Activated CD8-positive, alpha-beta memory T cell treated with anti-CD3 and anti-CD28 coated beads, Interleukin-2, amount 50 U/mL, for 24 hours (primary cell): ENCODE data around the gene SMIM10L2A.
"Not testable (repeated sequence)": the region's sequence is repeated elsewhere in the genome, so short reads cannot be mapped to it uniquely, and the experiment has no call there.

ENCODE experiments used
- DNase-seq: peaks from one replicate; pipeline ENCODE4 v3.0.0-alpha.2; 2020; ENCODE audit errors: extremely low read depth

The SMIM10L2A gene

GRCh38 chrX:135421932-135422809, at the start of gene SMIM10L2A:
Gene SMIM10L2A (plus strand): TSS chrX:135421944. CDS start chrX:135422132, 188 bp downstream.
- no peak for DNase-seq

DNA sequence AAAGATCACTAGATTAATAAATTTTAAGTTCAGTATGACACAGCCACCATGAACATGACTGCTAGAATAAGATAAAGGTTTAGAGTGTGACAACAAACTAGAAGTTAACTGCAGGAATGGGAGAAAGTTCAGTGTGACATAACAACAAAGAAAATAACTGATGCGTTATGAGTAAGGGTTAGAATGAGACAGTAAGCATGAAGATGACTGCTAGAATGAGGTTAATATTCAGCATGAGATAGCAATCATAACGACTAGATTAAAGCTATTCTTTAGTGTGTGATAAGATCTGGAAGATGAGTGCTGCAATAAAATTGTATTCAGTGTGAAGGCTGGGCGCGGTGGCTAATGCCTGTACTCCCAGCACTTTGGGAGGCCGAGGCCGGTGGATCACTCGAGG, 48.4 kb upstream of the SMIM10L2A start:
- DNase-seq, result no peak

DNA sequence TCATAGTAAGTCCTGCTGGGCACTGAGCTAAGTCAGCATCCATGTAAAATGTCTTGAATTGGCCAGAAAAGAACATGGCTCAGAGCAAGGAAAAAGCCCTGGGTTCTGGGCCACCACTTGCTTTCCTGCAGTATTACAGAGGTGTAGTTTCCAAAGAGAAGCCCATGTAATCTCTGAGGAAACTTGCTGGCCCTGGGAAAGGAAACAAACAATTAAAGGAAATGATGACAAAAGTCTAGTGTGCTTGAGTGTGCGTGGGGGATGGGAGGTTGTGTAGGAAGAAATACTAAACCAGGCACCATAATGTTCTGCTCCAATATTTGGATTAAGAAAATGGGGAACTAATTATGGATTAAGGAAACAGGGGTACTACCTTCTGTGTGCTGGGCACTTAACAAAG, 39.5 kb upstream of the SMIM10L2A start:
- no peak for DNase-seq

DNA sequence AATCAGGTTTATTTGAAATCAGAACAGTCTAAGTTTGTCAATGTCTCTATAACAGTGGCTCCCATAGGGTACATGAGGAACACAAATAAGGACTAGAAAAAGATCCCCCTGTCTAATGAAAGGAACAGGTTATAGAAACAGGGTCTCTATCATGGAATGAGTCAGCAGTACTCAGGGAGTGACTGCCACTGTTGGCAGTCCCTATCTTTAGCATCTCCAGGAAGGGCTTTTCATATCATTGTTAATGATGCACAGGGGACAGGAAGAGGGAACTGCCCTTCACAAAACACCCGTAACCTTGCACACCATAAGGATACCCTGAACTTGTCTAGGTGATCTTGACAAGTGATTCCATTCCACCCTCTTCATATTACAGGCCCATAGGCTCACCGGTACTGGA, 38.5 kb upstream of the SMIM10L2A start:
- no peak for DNase-seq

GRCh38 chrX:135384161-135384836, 37.4 kb upstream of the SMIM10L2A start:
- DNase-seq, result no peak

- no peak for DNase-seq
Observed at GRCh38 chrX:135388841-135389240, 32.9 kb upstream of the SMIM10L2A start.

- no peak for DNase-seq
Observed at GRCh38 chrX:135389243-135389642, 32.5 kb upstream of the SMIM10L2A start.

DNA sequence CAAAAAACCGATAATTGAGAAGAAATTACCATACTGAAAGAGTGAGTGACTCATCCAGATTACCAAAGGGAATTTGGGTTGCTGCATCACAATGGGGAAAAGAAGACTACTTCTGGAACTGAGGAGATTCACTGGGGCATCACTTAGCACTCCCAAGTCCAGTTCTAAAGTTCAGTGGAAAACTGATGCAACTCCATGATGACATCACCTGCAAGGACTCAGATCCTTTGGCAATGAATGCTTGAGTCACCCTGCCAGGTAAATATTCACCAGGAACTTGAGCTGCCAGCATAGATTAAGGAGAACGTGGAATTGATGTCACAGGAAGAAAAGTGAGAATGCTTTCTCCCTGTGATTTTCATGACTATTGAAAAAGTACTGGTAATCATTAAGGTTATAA, 32.0 kb upstream of the SMIM10L2A start:
- DNase-seq, result no peak

- no peak for DNase-seq
Observed at GRCh38 chrX:135391734-135392133, 30.0 kb upstream of the SMIM10L2A start.

DNA sequence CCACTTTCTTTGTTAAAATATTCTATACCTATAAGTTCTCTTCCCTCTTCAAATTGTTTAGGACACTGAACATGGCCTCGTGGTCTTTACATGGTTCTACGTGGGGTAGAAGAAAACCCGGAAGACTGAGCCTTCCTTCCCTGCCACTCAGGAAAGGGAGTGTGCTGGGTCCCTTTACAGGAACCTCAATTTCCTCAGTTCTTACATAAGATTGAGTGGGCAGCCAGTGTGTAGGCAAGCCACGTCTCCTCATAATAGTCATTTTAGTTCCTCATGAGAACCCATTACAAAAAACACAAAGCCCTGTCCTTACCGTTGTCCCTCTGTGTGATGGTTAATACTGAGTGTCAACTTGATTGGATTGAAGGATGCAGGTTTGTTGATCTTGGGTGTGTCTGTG, 28.7 kb upstream of the SMIM10L2A start:
- no peak for DNase-seq

DNA sequence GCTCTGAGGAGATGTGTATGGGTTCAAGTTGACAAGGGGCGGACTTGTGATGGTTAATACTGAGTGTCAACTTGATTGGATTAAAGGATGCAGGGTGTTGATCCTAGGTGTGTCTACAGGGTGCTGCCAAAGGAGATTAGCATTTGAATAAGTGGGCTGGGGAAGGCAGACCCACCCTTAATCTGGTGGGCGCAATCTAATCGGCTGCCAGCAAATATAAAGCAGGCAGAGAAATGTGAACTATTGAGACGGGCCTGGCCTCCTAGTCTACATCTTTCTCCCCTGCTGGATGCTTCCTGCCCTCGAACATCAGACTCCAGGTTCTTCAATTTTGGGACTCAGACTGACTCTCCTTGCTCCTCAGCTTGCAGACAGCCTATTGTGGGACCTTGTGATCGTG, 26.7 kb upstream of the SMIM10L2A start:
- no peak for DNase-seq

- DNase-seq, result no peak
Observed at GRCh38 chrX:135396109-135396508, 25.6 kb upstream of the SMIM10L2A start.

- no peak for DNase-seq
Observed at GRCh38 chrX:135396566-135396965, 25.2 kb upstream of the SMIM10L2A start.

DNA sequence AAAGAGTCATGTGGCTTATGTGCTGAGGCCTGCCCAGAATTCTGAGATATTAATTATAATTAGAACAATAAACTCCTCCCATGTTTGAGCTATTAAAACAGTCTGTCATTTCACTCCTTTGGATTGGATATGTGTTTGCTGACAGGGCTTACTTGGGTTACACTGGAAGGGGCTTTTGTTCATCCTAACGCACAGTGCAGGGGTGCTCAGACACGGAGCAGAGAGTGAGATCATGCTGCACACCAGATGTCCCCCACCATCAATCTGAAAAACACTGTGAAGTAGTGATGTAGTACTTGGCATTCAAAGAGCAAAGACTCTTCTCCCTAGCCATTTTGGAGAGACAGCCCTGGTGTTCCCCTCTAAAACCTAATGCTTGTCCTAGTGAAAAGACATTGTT, 24.1 kb upstream of the SMIM10L2A start:
- DNase-seq, result no peak

- no peak for DNase-seq
Observed at GRCh38 chrX:135403374-135403773, 18.4 kb upstream of the SMIM10L2A start.

DNA sequence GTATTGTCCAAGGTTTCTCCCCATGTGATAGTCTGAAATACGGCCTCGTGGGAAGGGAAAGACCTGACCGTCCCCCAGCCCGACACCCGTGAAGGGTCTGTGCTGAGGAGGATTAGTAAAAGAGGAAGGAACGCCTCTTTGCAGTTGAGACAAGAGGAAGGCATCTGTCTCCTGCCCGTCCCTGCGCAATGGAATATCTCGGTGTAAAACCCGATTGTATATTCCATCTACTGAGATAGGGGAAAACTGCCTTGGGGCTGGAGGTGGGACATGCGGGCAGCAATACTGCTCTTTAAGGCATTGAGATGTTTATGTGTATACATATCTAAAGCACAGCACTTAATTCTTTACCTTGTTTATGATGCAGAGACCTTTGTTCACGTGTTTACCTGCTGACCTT, 15.3 kb upstream of the SMIM10L2A start:
- not testable (repeated sequence) for DNase-seq

GRCh38 chrX:135408794-135409193, 12.9 kb upstream of the SMIM10L2A start:
- no peak for DNase-seq

DNA sequence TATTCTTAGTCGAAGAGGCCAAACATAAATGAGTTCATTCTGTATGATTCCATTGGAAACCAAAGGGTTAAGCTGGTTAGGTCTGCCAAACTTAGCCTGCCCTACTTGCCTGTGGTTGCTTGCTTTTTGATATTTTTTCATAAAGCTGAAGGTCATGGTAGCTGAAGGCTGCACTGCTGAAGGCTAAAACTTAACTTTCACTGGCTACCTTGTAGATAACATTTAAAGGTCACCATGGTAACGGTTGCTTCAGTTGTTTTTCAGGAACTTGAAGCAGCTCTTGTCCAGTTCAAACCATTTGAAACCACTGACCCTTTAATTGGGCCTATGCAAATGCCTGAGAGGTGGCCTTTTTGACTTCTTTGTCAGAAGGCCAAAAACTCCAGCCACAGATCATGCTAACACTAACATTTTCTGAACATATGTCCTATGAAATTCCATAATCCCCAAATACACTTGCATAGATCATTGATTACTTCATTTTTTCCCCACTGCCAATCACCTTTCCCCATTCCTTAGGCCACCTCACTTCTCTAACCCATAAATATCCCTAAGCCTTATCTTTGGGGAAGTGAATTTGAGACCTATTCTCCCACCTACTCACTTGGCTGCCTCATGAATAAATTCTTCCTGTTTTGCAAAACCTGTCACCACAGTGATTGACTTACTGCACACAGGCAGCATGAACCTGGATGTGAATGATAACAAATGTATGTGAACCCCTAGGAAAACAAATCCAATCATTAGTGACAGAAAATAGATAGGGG, 10.7 kb upstream of the SMIM10L2A start:
- no peak for DNase-seq

GRCh38 chrX:135411893-135412292, 9.9 kb upstream of the SMIM10L2A start:
- DNase-seq, result no peak

- no peak for DNase-seq
Observed at GRCh38 chrX:135416546-135416945, 5.2 kb upstream of the SMIM10L2A start.

DNA sequence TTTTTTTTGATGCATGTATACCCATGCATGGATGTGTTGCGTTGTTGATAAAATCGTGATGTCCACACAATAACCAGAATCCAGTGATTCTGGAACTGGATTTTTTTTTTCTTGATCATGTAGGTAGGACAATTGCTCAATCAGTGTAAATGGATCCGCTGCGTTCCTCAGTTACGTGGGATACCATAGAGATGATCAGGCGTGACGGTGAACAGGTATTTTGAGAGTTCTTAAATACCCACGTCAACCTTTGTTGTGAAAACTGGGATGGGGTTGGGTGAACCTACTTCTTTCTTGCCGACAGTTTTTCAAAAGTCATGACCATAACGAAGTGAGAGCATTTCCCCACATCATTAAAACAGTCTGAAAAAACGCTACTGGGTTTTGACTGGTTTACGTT, 913 bp upstream of the SMIM10L2A start:
- DNase-seq, result no peak

DNA sequence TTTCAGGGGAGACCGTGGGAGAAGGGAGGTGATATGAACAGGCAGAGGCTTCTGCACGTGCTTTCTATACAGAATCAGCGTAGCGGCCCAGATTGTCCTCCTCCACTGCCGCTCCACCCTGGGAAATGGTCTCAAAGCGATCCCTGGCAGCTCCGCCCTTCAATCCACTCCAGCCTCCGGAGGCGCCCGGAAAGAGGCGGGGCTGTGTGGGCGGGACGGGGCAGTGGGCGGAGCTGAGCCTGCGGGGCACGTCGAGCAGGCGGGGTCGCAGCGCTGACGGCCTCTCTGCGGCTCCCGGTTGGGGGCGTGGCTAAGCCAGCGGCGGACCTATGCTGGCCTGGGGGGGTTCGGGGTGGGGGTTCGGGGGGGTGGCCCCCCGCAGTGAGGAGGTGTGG, 210 bp upstream of the SMIM10L2A start:
- peak; percentile 55 for DNase-seq

DNA sequence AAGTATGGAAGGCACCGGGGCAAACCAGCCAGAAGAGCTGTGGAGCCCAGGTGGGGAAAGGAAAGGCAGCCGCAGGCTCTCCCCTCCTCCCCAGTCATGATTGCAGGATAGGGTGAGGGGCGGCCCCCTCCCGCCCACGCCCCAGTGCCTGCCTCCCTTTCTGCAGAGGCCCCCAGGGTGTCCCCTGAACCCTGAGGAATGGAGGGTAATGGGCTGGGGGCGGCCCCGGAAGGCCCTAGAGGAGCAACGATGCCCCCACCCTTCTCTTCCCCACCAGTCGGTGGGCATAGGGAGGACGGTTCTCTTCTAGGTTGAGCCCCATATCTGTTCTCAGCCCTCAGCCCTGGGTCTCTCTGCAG, 1.0 kb downstream of the SMIM10L2A start:
- DNase-seq, result not testable (repeated sequence)
